H1 (cell line): ENCODE data around the gene ANGPTL2. TPM values are rescaled to one million over a fixed set of nuclear protein-coding genes. Genes with fewer than 3 reads are reported as not detected.

Source experiments
- CTCF ChIA-PET: fragments of 300-600 bp; sonication (Branson Sonifier 250); formaldehyde crosslinking; loops from one replicate; lab custom pipeline; 2021; ENCODE audit not compliant: partially characterized antibody; lab: Charles Lee
- POLR2A ChIA-PET: fragments of 300-600 bp; sonication (Branson Sonifier 250); formaldehyde crosslinking; loops from one replicate; lab custom pipeline; 2021; ENCODE audit warnings: inconsistent platforms; ENCODE audit not compliant: partially characterized antibody; lab: Charles Lee
- DNase-seq, 2 experiments: peaks; one replicate each; pipeline versions ENCODE4 v3.0.0 to v3.0.0-alpha.2; 2010 to 2022; ENCODE audit warnings: low spot score in 2 of 2, low read depth in 1 of 2, mixed read lengths in 1 of 2
- FAIRE-seq: peaks from 2 replicates; lab custom pipeline; 2011; peaks lifted over from hg19 to GRCh38; lab: Jason Lieb, UNC
- H2AFZ ChIP-seq: 2 replicates; pipeline ENCODE4 v1.8.1; 2012; ENCODE audit warnings: low read length, inconsistent platforms
- H2AK5ac ChIP-seq: 2 replicates; pipeline ENCODE4 v1.6.1; 2013; ENCODE audit warnings: low read depth, low read length
- H2BK120ac ChIP-seq: replicated peaks from 2 replicates; pipeline ENCODE3; 2013; ENCODE audit warnings: low read depth, low read length, inconsistent platforms
- H2BK12ac ChIP-seq: 2 replicates; pipeline ENCODE4 v1.6.1; 2013; ENCODE audit warnings: low read depth, low read length
- H2BK15ac ChIP-seq: 2 replicates; pipeline ENCODE4 v1.6.1; 2013; ENCODE audit warnings: low read length
- H2BK20ac ChIP-seq: 2 replicates; pipeline ENCODE4 v1.6.1; 2013; ENCODE audit warnings: low read length
- H2BK5ac ChIP-seq: 2 replicates; pipeline ENCODE4 v1.6.1; 2013; ENCODE audit warnings: low read depth, low read length
- H3K14ac ChIP-seq: 2 replicates; pipeline ENCODE4 v1.6.1; 2013; ENCODE audit warnings: inconsistent platforms; ENCODE audit not compliant: insufficient read length
- H3K18ac ChIP-seq: 2 replicates; pipeline ENCODE4 v1.6.1; 2013; ENCODE audit warnings: low read length; ENCODE audit errors: extremely low read depth
- H3K23ac ChIP-seq: 2 replicates; pipeline ENCODE4 v1.6.1; 2013; ENCODE audit warnings: inconsistent platforms; ENCODE audit not compliant: insufficient read length
- H3K23me2 ChIP-seq: 2 replicates; pipeline ENCODE4 v1.6.1; 2013; ENCODE audit warnings: low read depth, low read length
- H3K27ac ChIP-seq: 2 replicates; pipeline ENCODE4 v1.6.1; 2011; ENCODE audit warnings: low read depth, low read length, inconsistent platforms
- H3K27me3 ChIP-seq, 4 experiments: replicated peaks in 1 of 4; 1 replicate in 1 of 4; 2 replicates in 3 of 4; pipeline versions ENCODE4 v1.6.1 to v1.8.1; 2011 to 2013; ENCODE audit warnings: low read length in 3 of 4, mild to moderate bottlenecking in 3 of 4, inconsistent platforms in 2 of 4, mixed read lengths in 2 of 4, moderate library complexity in 1 of 4; ENCODE audit not compliant: control insufficient read depth in 3 of 4, insufficient read depth in 3 of 4; ENCODE audit errors: extremely low read depth in 1 of 4
- H3K36me3 ChIP-seq, 4 experiments: 2 replicates each; pipeline versions ENCODE4 v1.6.1 to v1.8.1; 2011 to 2013; ENCODE audit warnings: mild to moderate bottlenecking in 4 of 4, low read length in 3 of 4, moderate library complexity in 2 of 4, control low read depth in 1 of 4, inconsistent platforms in 1 of 4; ENCODE audit not compliant: insufficient read depth in 4 of 4, control insufficient read depth in 2 of 4
- H3K4ac ChIP-seq: replicated peaks from 2 replicates; pipeline ENCODE3; 2013; ENCODE audit warnings: low read length, low read depth, mixed read lengths, inconsistent platforms; ENCODE audit not compliant: insufficient read length
- H3K4me1 ChIP-seq, 4 experiments: replicated peaks in 1 of 4; 1 replicate in 1 of 4; 2 replicates in 3 of 4; pipeline versions ENCODE4 v1.6.1 to v1.8.1; 2011 to 2013; ENCODE audit warnings: low read length in 3 of 4, inconsistent platforms in 2 of 4, mixed read lengths in 1 of 4; ENCODE audit not compliant: insufficient read depth in 4 of 4, control insufficient read depth in 3 of 4
- H3K4me2 ChIP-seq, 2 experiments: 2 replicates each; pipeline versions ENCODE4 v1.6.1 to v1.8.1; 2011 to 2013; ENCODE audit warnings: low read depth in 2 of 2, low read length in 2 of 2, control low read depth in 1 of 2, inconsistent platforms in 1 of 2, mild to moderate bottlenecking in 1 of 2; ENCODE audit not compliant: insufficient read depth in 1 of 2
- H3K4me3 ChIP-seq, 4 experiments: fragments of 200-600, 300-600 bp in 1 of 4; sonication (generic), shearing (Covaris generic), sonication (Bioruptor Twin) in 1 of 4; 2 replicates each; pipeline versions ENCODE4 v1.5.1 to v1.8.1; 2011 to 2016; ENCODE audit warnings: low read length in 4 of 4, low read depth in 3 of 4, control low read depth in 2 of 4, inconsistent platforms in 2 of 4, mild to moderate bottlenecking in 2 of 4, mixed read lengths in 1 of 4, moderate library complexity in 1 of 4; ENCODE audit not compliant: insufficient read depth in 2 of 4; ENCODE audit errors: extremely low read depth in 1 of 4
- H3K56ac ChIP-seq: replicated peaks from 2 replicates; pipeline ENCODE3; 2013; ENCODE audit warnings: low read depth, mild to moderate bottlenecking, mixed read lengths, low read length, inconsistent platforms; ENCODE audit not compliant: insufficient read length
- H3K79me1 ChIP-seq: 2 replicates; pipeline ENCODE4 v1.6.1; 2013; ENCODE audit warnings: low read depth, low read length, control low read depth
- H3K79me2 ChIP-seq, 2 experiments: 2 replicates each; pipeline versions ENCODE4 v1.6.1 to v1.8.1; 2012 to 2013; ENCODE audit warnings: low read length in 2 of 2, mild to moderate bottlenecking in 2 of 2, inconsistent platforms in 1 of 2; ENCODE audit not compliant: insufficient read depth in 2 of 2, control insufficient read depth in 1 of 2
- H3K9ac ChIP-seq, 4 experiments: replicated peaks in 1 of 4; 1 replicate in 1 of 4; 2 replicates in 3 of 4; pipeline versions ENCODE4 v1.6.1 to v1.8.1; 2011 to 2013; ENCODE audit warnings: low read depth in 3 of 4, low read length in 3 of 4, control low read depth in 2 of 4, mild to moderate bottlenecking in 2 of 4, moderate library complexity in 2 of 4, inconsistent platforms in 1 of 4; ENCODE audit errors: extremely low read depth in 1 of 4
- H3K9me3 ChIP-seq, 2 experiments: 2 replicates each; pipeline versions ENCODE4 v1.6.1 to v1.8.1; 2012 to 2013; ENCODE audit warnings: mild to moderate bottlenecking in 2 of 2, moderate library complexity in 2 of 2, control low read depth in 1 of 2, inconsistent platforms in 1 of 2, low read depth in 1 of 2, low read length in 1 of 2, mixed read lengths in 1 of 2; ENCODE audit not compliant: insufficient read depth in 2 of 2
- H4K20me1 ChIP-seq, 2 experiments: replicated peaks in 1 of 2; 2 replicates each; pipeline versions ENCODE3 to v1.8.1; 2011 to 2013; ENCODE audit warnings: inconsistent platforms in 2 of 2, low read length in 2 of 2, mild to moderate bottlenecking in 1 of 2; ENCODE audit not compliant: insufficient read depth in 2 of 2, control insufficient read depth in 1 of 2
- H4K5ac ChIP-seq: 2 replicates; pipeline ENCODE4 v1.6.1; 2013; ENCODE audit warnings: low read length, low read depth, mixed read lengths, inconsistent platforms; ENCODE audit not compliant: insufficient read length
- H4K8ac ChIP-seq: 2 replicates; pipeline ENCODE4 v1.8.0; 2013; ENCODE audit warnings: mild to moderate bottlenecking, moderate library complexity, low read length, inconsistent platforms; ENCODE audit not compliant: insufficient read depth; ENCODE audit errors: extremely low read depth
- H4K91ac ChIP-seq: replicated peaks from 2 replicates; pipeline ENCODE3; 2013; ENCODE audit warnings: low read length, mixed read lengths, inconsistent platforms; ENCODE audit not compliant: insufficient read length
- BRCA1 ChIP-seq: IDR thresholded peaks from 2 replicates; pipeline ENCODE4 v1.6.1; 2012; ENCODE audit warnings: low read depth, low read length, improper control_type of control experiment
- CBX8 ChIP-seq: fragments of 300-800, 300-1000 bp; sonication (generic); IDR thresholded peaks from 2 replicates; pipeline ENCODE4 v1.7.1; 2016; ENCODE audit warnings: low read depth, low read length, borderline replicate concordance
- CEBPB ChIP-seq: IDR thresholded peaks from 2 replicates; pipeline ENCODE4 v1.6.1; 2012; ENCODE audit warnings: low read depth, low read length
- CHD1 ChIP-seq: IDR thresholded peaks from 2 replicates; pipeline ENCODE4 v1.6.1; 2012; ENCODE audit warnings: low read depth, low read length, improper control_type of control experiment
- CREB1 ChIP-seq: IDR thresholded peaks from 2 replicates; pipeline ENCODE4 v1.6.1; 2012; ENCODE audit warnings: inconsistent platforms
- CTBP2 ChIP-seq: IDR thresholded peaks from 2 replicates; pipeline ENCODE4 v1.7.0; 2011; ENCODE audit warnings: borderline replicate concordance, mild to moderate bottlenecking, moderate library complexity, mixed read lengths, low read length; ENCODE audit not compliant: insufficient read depth, insufficient read length
- KDM1A ChIP-seq: fragments of 200-600, 300-600 bp; sonication (generic); IDR thresholded peaks from 2 replicates; pipeline ENCODE4 v1.7.1; 2016; ENCODE audit warnings: mild to moderate bottlenecking, low read length, borderline replicate concordance
- RBBP5 ChIP-seq: IDR thresholded peaks from 2 replicates; pipeline ENCODE4 v1.7.1; 2012; ENCODE audit warnings: low read depth, mild to moderate bottlenecking, inconsistent platforms, low read length, moderate library complexity, borderline replicate concordance
- RFX5 ChIP-seq: IDR thresholded peaks from 2 replicates; pipeline ENCODE4 v1.6.1; 2011; ENCODE audit warnings: low read depth, low read length, improper control_type of control experiment, borderline replicate concordance
- SAP30 ChIP-seq: fragments of 300-600 bp; sonication (generic); IDR thresholded peaks from 2 replicates; pipeline ENCODE4 v1.7.1; 2012; ENCODE audit warnings: low read length, moderate library complexity, mild to moderate bottlenecking, inconsistent platforms; ENCODE audit not compliant: insufficient read depth, insufficient replicate concordance
- SIRT6 ChIP-seq: IDR thresholded peaks from one replicate; pipeline ENCODE4 v1.7.1; 2012; ENCODE audit warnings: low read length, inconsistent platforms
- YY1 ChIP-seq: IDR thresholded peaks from 2 replicates; pipeline ENCODE4 v1.6.1; 2011; ENCODE audit warnings: low read depth, mild to moderate bottlenecking, low read length
- WGBS, 2 experiments: shearing (Covaris generic) in 1 of 2; methylation state at CpG; one replicate each; pipeline versions ENCODE4 v1.1.6 to v1.1.7; 2013 to 2015; ENCODE audit warnings: low lambda C conversion rate in 2 of 2, mixed read lengths in 2 of 2, inconsistent platforms in 1 of 2, low coverage in 1 of 2, missing lambda C conversion rate in 1 of 2; ENCODE audit not compliant: insufficient replicate concordance in 2 of 2, insufficient coverage in 1 of 2, insufficient read length in 1 of 2; ENCODE audit errors: extremely low coverage in 1 of 2, missing lambda C conversion rate in 1 of 2; 5-methylcytosine and 5-hydroxymethylcytosine counted together
- polyA plus RNA-seq, 7 experiments: library from polyadenylated mRNA; depleted of rRNA in 3 of 7; stranded (reverse) in 5 of 7; unstranded in 2 of 7; fragments of >200 nt in 5 of 7; fragments of 200-250 nt in 2 of 7; gene quantifications; 1 replicate in 5 of 7; 2 replicates in 1 of 7; 4 replicates in 1 of 7; pipeline versions ENCODE4 v1.2.1 to v1.2.3, GENCODE V29; 2011 to 2013; ENCODE audit warnings: missing spikeins in 2 of 7, mixed read lengths in 2 of 7
- total RNA-seq: library from RNA; stranded (reverse); fragmentation: NEBNext Ultra II Directional; extraction: Animal tissue kit (Norgen Biotek cat#: 25700); gene quantifications from 2 replicates; pipeline ENCODE4 v1.2.1, GENCODE V29; 2021

The ANGPTL2 gene
- total and polyA plus RNA-seq, 2 of the 8 experiments (the other 6 are each of a cell fraction or from before 2014, with no cell fraction given): 9.0 to 10.6 TPM

GRCh38 chr9:127058011-127058644 is 64.3 kb downstream of the ANGPTL2 start:
- Histone ChIP-seq H3K56ac (no peak overlapping the region), H3K4me3 (no peak overlapping the region), H2BK120ac (no peak overlapping the region), H4K91ac (no peak overlapping the region), H2BK20ac (no peak overlapping the region), H2AK5ac (no peak overlapping the region; the same call in 1 of the 2 replicates), H3K4me2 (no peak overlapping the region), H3K4me1 (peaks cover 0 to 3% (median 2%) of the 10 kb centered on the region in 4 experiments; a peak in 2 of 7 replicates), H4K8ac (no peak overlapping the region), H4K20me1 (peaks cover 3% of the 10 kb centered on the region in 2 experiments), H3K23ac (no peak overlapping the region), H4K5ac (no peak overlapping the region), H3K9me3 (no peaks in the 10 kb centered on the region), H3K4ac (no peak overlapping the region), H3K9ac (no peak overlapping the region), H2BK12ac (no peak overlapping the region), H2BK5ac (no peak overlapping the region), H3K23me2 (no peaks in the 10 kb centered on the region), H3K79me1 (no peaks in the 10 kb centered on the region), H3K36me3 (no peaks in the 10 kb centered on the region), H3K79me2 (no peaks in the 10 kb centered on the region), H3K18ac (no peak overlapping the region), H3K27me3 (no peaks in the 10 kb centered on the region), H3K14ac (no peak overlapping the region), H2AFZ (no peak overlapping the region), H2BK15ac (no peak overlapping the region), H3K27ac (no peak overlapping the region)
- POLR2A ChIA-PET: no interaction called here
- no peak for FAIRE-seq
- 89% methylated on average over 7 of the region's 7 CpGs; no CpG with 5 or more reads in 1 of the 2 experiments for WGBS, 2 experiments
- CTCF ChIA-PET: interaction anchor here (0.8 to 1.5 kb wide), 4 partner anchors 20 to 155 kb away, joined by 3 to 4 read pairs (median 4); partner anchors contain the start of gene ANGPTL2
- TF ChIP-seq SIRT6 (no peak), BRCA1 (no peak), CEBPB (no peak), KDM1A (no peak), CTBP2 (no peak), RBBP5 (no peak), SAP30 (no peak), RFX5 (no peak), CHD1 (no peak), CREB1 (no peak), YY1 (no peak), CBX8 (no peak)
- no peak for DNase-seq
